ENCODE data around the gene PMIS2. TPM values are rescaled to one million over a fixed set of nuclear protein-coding genes. Genes with fewer than 3 reads are reported as not detected.

PMIS2 gene
- total RNA-seq, 1 experiment from 2014 or later: not detected

DNA sequence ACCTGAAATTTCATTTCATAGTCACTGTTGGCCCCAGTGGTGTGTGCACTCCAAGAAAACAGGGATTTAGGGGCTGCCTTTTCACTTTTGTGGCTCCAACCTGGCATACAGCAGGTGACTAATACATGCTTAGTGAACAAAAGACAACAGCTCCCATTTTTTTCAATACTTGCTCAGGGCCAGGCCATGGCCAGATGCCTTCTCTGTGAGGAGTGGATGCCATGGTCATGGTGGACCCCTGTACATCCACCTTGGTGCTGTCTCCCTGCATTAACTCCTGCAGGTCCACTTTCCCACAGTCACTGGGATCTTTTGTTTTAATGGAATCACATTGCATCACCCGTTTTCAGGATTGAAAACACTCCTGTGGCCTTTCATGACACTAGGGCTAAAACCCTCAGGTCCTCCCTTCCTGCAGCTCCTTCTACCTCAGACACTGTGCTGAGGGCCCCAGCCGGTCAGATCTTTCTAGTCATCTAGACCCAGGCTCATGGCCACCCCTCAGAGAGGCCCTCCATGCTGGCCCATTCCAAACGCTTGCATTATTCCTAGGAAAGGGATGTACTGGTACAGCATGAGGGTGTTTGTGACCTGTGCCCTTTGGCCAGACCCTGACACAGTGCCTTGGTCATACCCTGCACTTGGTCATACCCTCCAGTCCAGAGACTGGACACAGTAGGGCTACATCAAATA lies 41.7 kb upstream of the PMIS2 start:
- peak overlapping the region; percentile 95 for H3K4me3 Mint-ChIP-seq (ENCODE audit: unreplicated experiment)
- Histone ChIP-seq H3K4me3 (ENCODE audit: low read depth, low read length) (peak overlapping the region; percentile 90), H3K27me3 (replicated peaks; ENCODE audit: control insufficient read depth, insufficient read depth, low read length) (no peaks in the 10 kb centered on the region), H3K9me3 (no peaks in the 10 kb centered on the region), H3K4me1 (peaks cover 14% of the 10 kb centered on the region), H3K36me3 (ENCODE audit: control insufficient read depth, insufficient read depth, low read length) (peaks cover 3% of the 10 kb centered on the region; the same call in 1 of the 2 replicates)
- intact Hi-C loops (cut with micrococcal nuclease; ENCODE audit: unreplicated experiment): no loop called here
- no TSS peak for BruUV-seq (replicated peaks)
- CTCF ChIA-PET: interaction anchor here (1.1 kb wide), 1 partner anchor 148 kb away, joined by 3 read pairs; no protein-coding TSS in a partner anchor
- POLR2A ChIA-PET: interaction anchor here (0.6 to 1.1 kb wide), 2 partner anchors 34 to 670 kb away, joined by 3 to 4 read pairs; partner anchors contain the start of gene ZNF565
- H3K9me3 Mint-ChIP-seq (ENCODE audit: unreplicated experiment): no peaks in the 10 kb centered on the region
- peaks cover 16% of the 10 kb centered on the region for H3K36me3 Mint-ChIP-seq (ENCODE audit: insufficient read depth, unreplicated experiment)
- no peaks in the 10 kb centered on the region for H3K27me3 Mint-ChIP-seq (ENCODE audit: insufficient read depth, unreplicated experiment)
- no peak for DNase-seq
- TF ChIP-seq, protein P1, sequence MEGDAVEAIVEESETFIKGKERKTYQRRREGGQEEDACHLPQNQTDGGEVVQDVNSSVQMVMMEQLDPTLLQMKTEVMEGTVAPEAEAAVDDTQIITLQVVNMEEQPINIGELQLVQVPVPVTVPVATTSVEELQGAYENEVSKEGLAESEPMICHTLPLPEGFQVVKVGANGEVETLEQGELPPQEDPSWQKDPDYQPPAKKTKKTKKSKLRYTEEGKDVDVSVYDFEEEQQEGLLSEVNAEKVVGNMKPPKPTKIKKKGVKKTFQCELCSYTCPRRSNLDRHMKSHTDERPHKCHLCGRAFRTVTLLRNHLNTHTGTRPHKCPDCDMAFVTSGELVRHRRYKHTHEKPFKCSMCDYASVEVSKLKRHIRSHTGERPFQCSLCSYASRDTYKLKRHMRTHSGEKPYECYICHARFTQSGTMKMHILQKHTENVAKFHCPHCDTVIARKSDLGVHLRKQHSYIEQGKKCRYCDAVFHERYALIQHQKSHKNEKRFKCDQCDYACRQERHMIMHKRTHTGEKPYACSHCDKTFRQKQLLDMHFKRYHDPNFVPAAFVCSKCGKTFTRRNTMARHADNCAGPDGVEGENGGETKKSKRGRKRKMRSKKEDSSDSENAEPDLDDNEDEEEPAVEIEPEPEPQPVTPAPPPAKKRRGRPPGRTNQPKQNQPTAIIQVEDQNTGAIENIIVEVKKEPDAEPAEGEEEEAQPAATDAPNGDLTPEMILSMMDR (IDR thresholded peaks at IDR 0.05; ENCODE audit: insufficient read depth in 1 of 2, low read depth in 1 of 2, low read length in 1 of 2, severe bottlenecking in 1 of 2, unreplicated experiment in 1 of 2): no peak
- H3K4me1 Mint-ChIP-seq (ENCODE audit: low read depth, unreplicated experiment): peaks cover 21% of the 10 kb centered on the region
- peak overlapping the region; percentile 91 for H3K27ac Mint-ChIP-seq (ENCODE audit: unreplicated experiment)

DNA sequence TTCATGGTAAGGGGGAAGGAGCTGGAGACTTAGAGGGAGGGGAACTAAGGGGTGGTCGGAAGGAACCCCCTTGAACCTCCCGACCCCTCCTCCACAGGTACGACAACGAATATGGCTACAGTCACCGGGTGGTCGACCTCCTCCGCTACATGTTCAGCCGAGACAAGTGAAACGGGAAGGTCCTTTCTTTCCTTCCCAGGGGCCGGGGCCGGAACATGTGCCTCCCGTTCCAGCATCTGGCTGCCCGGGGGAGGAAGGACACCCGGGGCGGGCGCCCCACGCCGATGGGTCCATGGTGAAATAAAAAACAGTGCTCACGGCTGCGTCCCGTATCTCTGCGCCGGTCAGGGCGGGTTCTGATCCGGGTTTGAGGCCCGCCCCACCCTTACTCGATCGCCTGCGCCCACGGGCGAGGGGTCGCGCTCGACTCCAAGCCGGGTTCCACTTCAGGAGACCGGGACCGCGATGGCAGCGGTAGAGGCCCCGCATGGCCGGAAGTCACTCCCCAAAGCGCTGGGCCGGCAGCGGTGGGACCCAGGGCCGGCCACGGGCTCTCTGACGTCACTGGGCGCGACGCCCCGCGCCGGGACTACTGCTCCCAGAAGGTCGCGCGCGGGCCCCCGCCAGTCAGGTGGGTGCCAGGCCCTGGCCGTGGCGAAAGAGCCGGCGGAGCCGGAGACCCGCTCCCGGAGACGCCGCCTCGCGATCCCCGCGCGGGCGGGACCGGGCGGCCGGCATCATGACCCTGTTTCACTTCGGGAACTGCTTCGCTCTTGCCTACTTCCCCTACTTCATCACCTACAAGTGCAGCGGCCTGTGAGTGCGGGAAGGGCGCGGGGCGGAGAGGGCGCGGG lies 40.7 kb upstream of the PMIS2 start, which contains the start of gene TMEM147:
Gene TMEM147, plus strand, starts transcription at position 626 of the 854 bp plus-strand sequence. Its CDS starts 114 bp downstream, at position 740.
- TF ChIP-seq, protein P1 (IDR thresholded peaks at IDR 0.05; ENCODE audit: insufficient read depth in 1 of 2, low read depth in 1 of 2, low read length in 1 of 2, severe bottlenecking in 1 of 2, unreplicated experiment in 1 of 2): no peak
- Mint-ChIP-seq H3K9me3 (ENCODE audit: unreplicated experiment) (no peaks in the 10 kb centered on the region), H3K4me3 (ENCODE audit: unreplicated experiment) (peak within 1 kb of the TSS; percentile 95), H3K36me3 (ENCODE audit: insufficient read depth, unreplicated experiment) (peaks cover 19% of the 10 kb centered on the region), H3K27ac (ENCODE audit: unreplicated experiment) (peak within 1 kb of the TSS; percentile 91), H3K27me3 (ENCODE audit: insufficient read depth, unreplicated experiment) (no peaks in the 10 kb centered on the region), H3K4me1 (ENCODE audit: low read depth, unreplicated experiment) (peaks cover 24% of the 10 kb centered on the region)
- Histone ChIP-seq H3K4me3 (ENCODE audit: low read depth, low read length) (peak within 1 kb of the TSS; percentile 90), H3K27me3 (replicated peaks; ENCODE audit: control insufficient read depth, insufficient read depth, low read length) (no peaks in the 10 kb centered on the region), H3K9me3 (no peaks in the 10 kb centered on the region), H3K36me3 (ENCODE audit: control insufficient read depth, insufficient read depth, low read length) (peaks cover 3% of the 10 kb centered on the region; the same call in 1 of the 2 replicates), H3K4me1 (peaks cover 14% of the 10 kb centered on the region)
- intact Hi-C loops (cut with micrococcal nuclease; ENCODE audit: unreplicated experiment): loop anchor here (1.0 to 5.0 kb wide), 3 partner anchors 35 to 97 kb away; partner anchors contain the start of genes ETV2 and RBM42
- BruUV-seq (replicated peaks): TSS peak; percentile 77
- POLR2A ChIA-PET: interaction anchor here (1.1 kb wide), 1 partner anchor 35 kb away, joined by 3 read pairs; no protein-coding TSS in a partner anchor
- CTCF ChIA-PET: interaction anchor here (1.1 kb wide), 1 partner anchor 147 kb away, joined by 3 read pairs; no protein-coding TSS in a partner anchor
- DNase-seq: peak; percentile 91 to 96
